ENCODE data around the gene HMG20B. TPM values are rescaled to one million over a fixed set of nuclear protein-coding genes. Genes with fewer than 3 reads are reported as not detected.

HMG20B gene
- total RNA-seq, 4 donors from 2014 or later, result 93.3 to 160 (median 105) TPM

DNA sequence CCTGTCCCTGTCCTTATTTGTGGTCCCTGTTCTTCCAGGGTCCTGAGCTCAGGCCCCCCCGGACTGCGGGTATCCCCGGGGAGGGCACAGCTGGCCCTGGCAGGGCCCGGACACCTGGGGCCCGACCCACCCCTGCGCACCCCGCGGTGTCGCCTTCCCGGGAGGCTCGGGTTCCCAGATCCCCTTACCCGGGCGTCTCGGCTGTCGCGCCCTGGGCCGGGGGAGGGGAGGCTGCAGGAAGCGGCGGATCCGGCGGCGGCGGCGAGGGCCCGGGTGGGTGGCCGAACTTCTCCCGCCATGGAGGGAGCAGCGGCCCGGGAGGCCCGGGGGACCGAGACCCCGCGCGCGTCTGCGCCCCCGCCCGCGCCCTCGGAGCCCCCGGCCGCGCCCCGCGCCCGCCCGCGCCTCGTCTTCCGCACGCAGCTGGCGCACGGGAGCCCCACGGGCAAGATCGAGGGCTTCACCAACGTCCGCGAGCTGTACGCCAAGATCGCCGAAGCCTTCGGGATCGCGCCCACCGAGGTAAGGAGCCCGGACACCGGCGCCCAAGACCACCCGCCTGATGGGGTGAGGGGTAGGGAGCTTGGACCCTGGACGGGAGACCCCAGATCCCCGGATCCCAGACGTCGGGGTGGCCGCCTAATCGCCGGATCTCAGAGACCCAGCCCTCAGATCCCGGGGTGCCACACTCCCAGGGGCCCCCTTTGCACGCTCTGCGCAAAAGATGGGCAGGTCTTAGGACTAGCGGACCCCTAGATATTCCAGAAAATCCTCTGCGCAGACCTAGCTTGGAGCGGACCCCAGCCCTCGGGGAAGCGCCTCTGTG is 12.8 kb downstream of the HMG20B start, which contains the start of gene GIPC3:
Gene GIPC3 (plus strand): TSS at position 178 of the 826 bp plus-strand sequence. CDS start 120 bp downstream, at position 298.
- H3K36me3 ChIP-seq, result no peaks in the 10 kb centered on the region
- intact Hi-C loops (cut with DNase I), result no loop called here
- peak within 1 kb of the TSS in 1 of 3 donors; percentile 28 for H3K4me3 ChIP-seq (replicated peaks in 1 of 3)
- H3K9me3 ChIP-seq, result no peaks in the 10 kb centered on the region
- WGBS, 2 donors, result 10% methylated on average over 2 of the region's 84 CpGs; no CpG with 5 or more reads in 1 of the 2 donors
- peaks cover 4 to 21% of the 10 kb centered on the region in 2 donors for H3K4me1 ChIP-seq
- no peak within 1 kb of the TSS for H3K27ac ChIP-seq
- DNase-seq, result no peak
- H3K27me3 ChIP-seq, result peaks cover 7% of the 10 kb centered on the region
- TF ChIP-seq CTCF (IDR thresholded peaks at IDR 0.05) (no peak), POLR2A (IDR thresholded peaks at IDR 0.05) (no peak)

DNA sequence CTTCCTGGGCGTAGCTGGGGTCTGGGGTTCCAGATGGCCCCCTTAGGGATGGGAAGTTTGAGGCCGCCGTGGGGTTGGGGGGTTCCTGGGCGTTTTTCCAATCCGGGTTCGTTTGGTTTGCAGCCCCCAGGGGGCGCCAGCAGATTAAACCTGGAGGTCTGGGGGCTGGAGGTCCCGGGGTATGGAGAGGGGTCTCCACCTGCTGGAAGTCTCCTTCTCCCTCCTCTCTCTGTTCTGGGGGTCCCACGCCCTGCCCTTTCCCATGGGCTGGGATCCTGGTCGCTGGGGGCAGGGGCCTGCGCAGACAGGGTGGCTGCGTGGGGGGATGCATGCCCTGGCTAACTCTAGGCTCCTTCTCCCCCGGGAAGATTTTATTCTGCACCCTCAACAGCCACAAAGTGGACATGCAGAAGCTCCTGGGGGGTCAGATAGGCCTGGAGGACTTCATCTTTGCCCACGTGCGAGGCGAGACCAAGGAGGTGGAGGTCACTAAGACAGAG is 13.4 kb downstream of the HMG20B start:
- Histone ChIP-seq H3K9me3 (no peaks in the 10 kb centered on the region), H3K4me3 (replicated peaks in 1 of 3) (peak overlapping the region in 1 of 3 donors; percentile 28), H3K4me1 (peaks cover 4 to 21% of the 10 kb centered on the region in 2 donors), H3K27ac (no peak overlapping the region), H3K36me3 (no peaks in the 10 kb centered on the region), H3K27me3 (peaks cover 7% of the 10 kb centered on the region)
- intact Hi-C loops (cut with DNase I), result no loop called here
- TF ChIP-seq CTCF (IDR thresholded peaks at IDR 0.05) (peak in 3 of 6 experiments; percentile 6 to 43 (median 13)), POLR2A (IDR thresholded peaks at IDR 0.05) (no peak)
- DNase-seq, result no peak
- 27 to 33% methylated on average over 6 to 12 of the region's 16 CpGs for WGBS, 2 donors

GRCh38 chr19:3586707-3587346 is 14.1 kb downstream of the HMG20B start:
- no peak overlapping the region for H3K27ac ChIP-seq
- H3K36me3 ChIP-seq, result no peaks in the 10 kb centered on the region
- peaks cover 4 to 21% of the 10 kb centered on the region in 2 donors for H3K4me1 ChIP-seq
- H3K9me3 ChIP-seq, result no peaks in the 10 kb centered on the region
- no peak for TF ChIP-seq CTCF (IDR thresholded peaks at IDR 0.05)
- no peak for TF ChIP-seq POLR2A (IDR thresholded peaks at IDR 0.05)
- H3K4me3 ChIP-seq (replicated peaks in 1 of 3), result no peak overlapping the region
- H3K27me3 ChIP-seq, result peaks cover 7% of the 10 kb centered on the region
- peak; percentile 84 to 86 for DNase-seq
- 52 to 58% methylated on average over 11 to 20 of the region's 31 CpGs for WGBS, 2 donors
- intact Hi-C loops (cut with DNase I), result no loop called here

DNA sequence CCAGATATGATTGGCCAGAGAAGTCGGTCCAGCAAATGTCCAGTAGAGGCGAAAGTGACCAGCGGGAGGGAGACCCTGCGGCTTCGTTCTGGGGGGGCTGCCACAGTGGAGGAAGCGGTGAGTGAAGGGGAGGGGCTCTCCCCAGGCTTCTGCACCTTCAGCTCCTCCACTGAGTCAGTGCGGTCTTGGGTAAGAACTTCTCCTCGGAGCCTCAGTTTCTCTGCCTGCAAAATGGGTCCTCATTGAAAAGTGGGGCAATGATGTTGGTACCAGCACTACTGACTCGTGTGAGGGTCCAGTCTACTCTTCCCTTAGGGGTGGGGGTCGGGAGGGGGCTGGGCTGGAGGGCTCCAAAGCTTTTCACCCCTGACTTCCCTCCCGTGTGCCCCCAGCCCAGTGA is 16.7 kb downstream of the HMG20B start:
- Histone ChIP-seq H3K27ac (no peak overlapping the region), H3K9me3 (no peaks in the 10 kb centered on the region), H3K4me3 (replicated peaks in 1 of 3) (no peak overlapping the region), H3K4me1 (peaks cover 4 to 21% of the 10 kb centered on the region in 2 donors), H3K27me3 (peaks cover 7% of the 10 kb centered on the region), H3K36me3 (no peaks in the 10 kb centered on the region)
- TF ChIP-seq POLR2A (IDR thresholded peaks at IDR 0.05), result no peak
- no peak for TF ChIP-seq CTCF (IDR thresholded peaks at IDR 0.05)
- no peak for DNase-seq
- WGBS, 2 donors, result 81 to 87% methylated on average over 9 to 11 of the region's 11 CpGs
- intact Hi-C loops (cut with DNase I), result no loop called here
